Chondrocyte (in vitro differentiated cells): ENCODE measurements around the gene COQ8A. TPM values are rescaled to one million over a fixed set of nuclear protein-coding genes. Genes with fewer than 3 reads are reported as not detected.

Experiments used
- DNase-seq: peaks from one replicate; pipeline ENCODE4 v3.0.0; 2021; ENCODE audit warnings: mixed read lengths, low spot score
- H3K27ac Mint-ChIP-seq: one replicate; pipeline ENCODE4 v1.8.0; 2021; ENCODE audit warnings: mild to moderate bottlenecking, moderate library complexity, mixed read lengths; ENCODE audit not compliant: unreplicated experiment
- H3K27me3 Mint-ChIP-seq: 2 replicates; pipeline ENCODE4 v1.8.0; 2021; ENCODE audit warnings: low read depth, mixed read lengths
- H3K36me3 Mint-ChIP-seq: 2 replicates; pipeline ENCODE4 v1.8.0; 2021; ENCODE audit warnings: low read depth, mixed read lengths
- H3K4me1 Mint-ChIP-seq: 2 replicates; pipeline ENCODE4 v1.8.0; 2021; ENCODE audit warnings: low read depth, mild to moderate bottlenecking, mixed read lengths
- H3K4me3 Mint-ChIP-seq: one replicate; pipeline ENCODE4 v1.8.0; 2021; ENCODE audit warnings: mild to moderate bottlenecking, moderate library complexity, mixed read lengths; ENCODE audit not compliant: unreplicated experiment
- H3K9me3 Mint-ChIP-seq: 2 replicates; pipeline ENCODE4 v1.8.0; 2021; ENCODE audit warnings: low read depth, mixed read lengths
- total RNA-seq: library from RNA; stranded (reverse); gene quantifications from 3 replicates; pipeline ENCODE4 v1.2.1, GENCODE V29; 2021
- TF ChIP-seq, protein P1 (sequence below): fragments of 200-600 bp; sonication (generic); IDR thresholded peaks from 2 replicates; pipeline ENCODE4 v1.5.0; 2021; ENCODE audit warnings: antibody characterized with exemption, mild to moderate bottlenecking, moderate library complexity

COQ8A gene
- total RNA-seq, 1 donor from 2014 or later: 7.4 TPM

DNA sequence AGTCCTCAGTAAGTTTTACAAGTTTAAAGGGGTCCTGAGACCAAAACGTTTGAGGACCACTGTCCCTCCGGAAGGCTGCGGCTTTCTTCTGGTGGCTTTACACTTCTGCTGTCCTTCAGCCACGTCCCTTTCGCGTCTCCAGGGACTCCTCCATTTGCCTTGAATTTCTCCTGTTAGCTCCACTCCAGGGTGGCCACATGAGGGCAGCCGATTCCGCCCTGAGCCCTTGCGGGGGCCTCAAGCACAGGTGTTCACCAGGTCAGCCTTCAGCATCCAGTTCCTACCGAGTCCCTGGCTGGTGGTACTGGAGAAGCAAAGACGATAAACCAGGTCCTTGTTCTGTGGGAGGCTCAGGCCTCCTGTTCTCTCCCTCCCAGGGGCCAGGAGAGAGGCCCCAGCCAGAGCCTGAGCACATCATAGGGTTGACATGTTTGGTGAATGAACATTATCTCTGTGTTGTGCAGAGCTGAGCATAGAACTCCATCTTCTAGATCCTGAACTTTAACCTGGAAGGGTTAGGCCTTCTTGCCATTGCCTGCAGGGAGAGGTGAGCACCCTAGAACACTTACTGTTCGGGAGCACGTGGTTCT is 27.4 kb upstream of the COQ8A start:
- peaks cover 13% of the 10 kb centered on the region for H3K36me3 Mint-ChIP-seq
- TF ChIP-seq, protein P1, sequence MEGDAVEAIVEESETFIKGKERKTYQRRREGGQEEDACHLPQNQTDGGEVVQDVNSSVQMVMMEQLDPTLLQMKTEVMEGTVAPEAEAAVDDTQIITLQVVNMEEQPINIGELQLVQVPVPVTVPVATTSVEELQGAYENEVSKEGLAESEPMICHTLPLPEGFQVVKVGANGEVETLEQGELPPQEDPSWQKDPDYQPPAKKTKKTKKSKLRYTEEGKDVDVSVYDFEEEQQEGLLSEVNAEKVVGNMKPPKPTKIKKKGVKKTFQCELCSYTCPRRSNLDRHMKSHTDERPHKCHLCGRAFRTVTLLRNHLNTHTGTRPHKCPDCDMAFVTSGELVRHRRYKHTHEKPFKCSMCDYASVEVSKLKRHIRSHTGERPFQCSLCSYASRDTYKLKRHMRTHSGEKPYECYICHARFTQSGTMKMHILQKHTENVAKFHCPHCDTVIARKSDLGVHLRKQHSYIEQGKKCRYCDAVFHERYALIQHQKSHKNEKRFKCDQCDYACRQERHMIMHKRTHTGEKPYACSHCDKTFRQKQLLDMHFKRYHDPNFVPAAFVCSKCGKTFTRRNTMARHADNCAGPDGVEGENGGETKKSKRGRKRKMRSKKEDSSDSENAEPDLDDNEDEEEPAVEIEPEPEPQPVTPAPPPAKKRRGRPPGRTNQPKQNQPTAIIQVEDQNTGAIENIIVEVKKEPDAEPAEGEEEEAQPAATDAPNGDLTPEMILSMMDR: peak; percentile 69
- H3K27ac Mint-ChIP-seq: no peak overlapping the region
- no peak overlapping the region for H3K4me3 Mint-ChIP-seq
- DNase-seq: no peak
- H3K9me3 Mint-ChIP-seq: no peaks in the 10 kb centered on the region
- no peaks in the 10 kb centered on the region for H3K27me3 Mint-ChIP-seq
- H3K4me1 Mint-ChIP-seq: no peaks in the 10 kb centered on the region

DNA sequence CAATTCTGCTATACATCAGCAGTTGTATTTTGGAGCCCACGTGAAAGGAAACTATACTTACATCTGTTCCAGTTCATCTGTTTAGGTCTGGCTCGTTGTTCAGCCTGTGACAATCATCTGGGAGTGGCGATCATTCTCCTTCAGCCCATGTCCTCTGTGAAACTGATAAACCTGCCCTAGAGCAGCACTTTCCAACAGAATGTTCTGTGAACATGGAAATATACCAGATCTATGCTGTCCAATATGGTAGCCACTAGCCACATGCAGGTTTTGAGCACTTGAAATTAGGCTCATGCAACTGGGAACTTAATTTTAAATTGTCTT is 24.5 kb upstream of the COQ8A start:
- H3K9me3 Mint-ChIP-seq: no peaks in the 10 kb centered on the region
- no peaks in the 10 kb centered on the region for H3K27me3 Mint-ChIP-seq
- H3K36me3 Mint-ChIP-seq: peaks cover 13% of the 10 kb centered on the region
- H3K27ac Mint-ChIP-seq: no peak overlapping the region
- H3K4me1 Mint-ChIP-seq: no peaks in the 10 kb centered on the region
- no peak for DNase-seq
- H3K4me3 Mint-ChIP-seq: no peak overlapping the region
- TF ChIP-seq, protein P1: no peak

DNA sequence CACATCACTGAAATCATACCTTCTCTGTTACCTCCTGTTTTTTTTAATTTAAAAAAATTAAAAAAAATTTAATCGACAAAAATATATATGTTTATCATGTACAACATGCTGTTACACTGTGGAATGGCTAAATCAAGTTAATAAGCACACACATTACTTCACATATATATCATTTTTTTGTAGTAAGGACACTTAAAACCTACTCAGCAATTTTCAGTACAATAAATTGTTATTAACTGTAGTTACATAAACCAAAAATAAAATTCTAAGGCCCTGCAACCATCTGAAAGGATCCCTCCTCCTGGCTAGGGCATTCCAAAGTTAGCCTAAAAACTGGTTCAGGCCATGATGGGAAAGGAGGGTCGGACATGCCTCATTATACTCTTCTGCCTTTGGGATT is 23.6 kb upstream of the COQ8A start:
- H3K27me3 Mint-ChIP-seq: no peaks in the 10 kb centered on the region
- peaks cover 11% of the 10 kb centered on the region for H3K36me3 Mint-ChIP-seq
- no peak for DNase-seq
- TF ChIP-seq, protein P1: no peak
- no peaks in the 10 kb centered on the region for H3K4me1 Mint-ChIP-seq
- H3K9me3 Mint-ChIP-seq: no peaks in the 10 kb centered on the region
- no peak overlapping the region for H3K4me3 Mint-ChIP-seq
- H3K27ac Mint-ChIP-seq: no peak overlapping the region

DNA sequence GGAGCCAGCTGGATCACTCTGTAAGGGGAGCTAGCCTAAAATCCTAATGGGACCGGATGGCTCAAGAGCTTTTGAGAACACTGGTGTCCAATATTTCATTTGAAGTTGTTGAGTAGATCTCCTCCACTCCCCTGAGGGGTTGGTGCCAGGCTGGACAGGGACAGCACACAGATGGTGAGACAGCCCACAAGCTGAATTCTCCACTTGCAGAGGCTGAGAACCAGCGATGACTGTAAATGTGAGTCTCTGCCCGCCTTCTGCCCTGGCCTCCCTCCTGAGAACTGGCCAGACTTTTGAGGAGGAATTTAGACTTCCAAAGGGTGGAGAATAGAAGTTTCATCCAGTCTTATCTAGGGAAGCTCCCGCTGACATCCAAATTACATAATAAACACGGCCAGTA is 20.5 kb upstream of the COQ8A start:
- TF ChIP-seq, protein P1: no peak
- Mint-ChIP-seq H3K4me1 (no peaks in the 10 kb centered on the region), H3K36me3 (peaks cover 10% of the 10 kb centered on the region), H3K27me3 (no peaks in the 10 kb centered on the region), H3K4me3 (no peak overlapping the region), H3K9me3 (no peaks in the 10 kb centered on the region), H3K27ac (no peak overlapping the region)
- DNase-seq: no peak

DNA sequence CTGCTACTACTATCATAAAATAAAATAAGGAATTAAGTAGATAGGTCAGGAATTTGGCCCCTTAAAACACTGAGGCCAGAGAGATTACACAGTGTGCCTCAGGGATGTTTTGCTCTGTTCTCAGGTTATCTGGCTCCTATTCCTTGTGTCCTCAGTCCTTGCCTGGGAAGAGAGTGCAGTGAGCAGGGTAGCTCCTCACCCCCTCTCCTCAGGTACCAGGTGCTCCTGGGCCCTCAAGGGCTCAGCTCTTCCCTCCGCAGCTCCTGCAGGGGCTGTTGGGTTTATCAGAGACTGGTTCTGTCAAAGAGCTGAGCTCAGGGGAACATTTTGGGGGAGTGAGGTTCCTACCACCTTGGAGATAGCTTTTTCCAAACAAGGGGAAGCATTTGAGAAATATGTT is 20.1 kb upstream of the COQ8A start:
- Mint-ChIP-seq H3K27ac (no peak overlapping the region), H3K9me3 (no peaks in the 10 kb centered on the region), H3K4me1 (no peaks in the 10 kb centered on the region), H3K27me3 (no peaks in the 10 kb centered on the region), H3K4me3 (no peak overlapping the region), H3K36me3 (peaks cover 10% of the 10 kb centered on the region)
- TF ChIP-seq, protein P1: no peak
- DNase-seq: no peak
